ENCODE data around the gene ITGA6.

DNA sequence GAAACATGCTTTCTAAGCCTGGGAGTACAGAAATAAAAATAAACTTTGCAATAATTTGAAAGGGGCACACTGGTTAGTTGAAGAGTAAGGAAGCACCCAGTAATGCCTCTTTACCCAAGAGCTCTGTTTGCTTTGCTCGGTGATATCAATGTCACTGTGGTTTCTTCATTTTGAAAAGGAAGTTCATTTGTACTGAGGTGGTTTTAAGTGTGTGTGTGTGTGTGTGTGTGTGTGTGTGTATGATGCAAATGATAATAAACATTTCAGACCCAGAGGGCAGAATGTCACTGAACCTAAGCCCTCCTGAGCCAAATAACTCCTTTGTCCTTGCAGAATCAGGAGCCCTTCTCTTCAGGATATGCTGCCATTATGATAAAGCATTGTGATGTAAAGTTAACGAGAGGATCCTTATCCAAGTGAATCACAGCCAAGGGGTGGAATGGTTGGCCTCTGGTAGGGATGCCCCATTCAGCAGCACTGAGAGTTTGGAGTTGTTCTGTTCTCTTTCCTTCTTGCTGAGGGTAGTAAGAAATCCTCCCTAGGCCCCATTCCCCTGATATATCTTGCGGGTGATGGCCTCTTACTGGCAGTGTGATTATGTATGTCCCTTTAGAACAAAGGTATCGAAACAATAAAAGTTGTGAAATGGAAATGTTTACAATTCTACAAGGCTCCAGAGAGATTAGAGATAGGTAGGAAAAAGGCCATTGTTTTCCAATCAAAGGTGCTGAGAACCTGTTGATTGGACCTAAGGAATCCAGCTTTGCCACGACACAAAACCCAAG lies 7.6 kb downstream of the ITGA6 start:
- no peak for TF ChIP-seq POLR2A (IDR thresholded peaks at IDR 0.05; ENCODE audit: low read length)
- no peak for TF ChIP-seq POLR2AphosphoS2 (conservative IDR thresholded peaks at IDR 0.05; ENCODE audit: low read length)
- TF ChIP-seq, protein P1, sequence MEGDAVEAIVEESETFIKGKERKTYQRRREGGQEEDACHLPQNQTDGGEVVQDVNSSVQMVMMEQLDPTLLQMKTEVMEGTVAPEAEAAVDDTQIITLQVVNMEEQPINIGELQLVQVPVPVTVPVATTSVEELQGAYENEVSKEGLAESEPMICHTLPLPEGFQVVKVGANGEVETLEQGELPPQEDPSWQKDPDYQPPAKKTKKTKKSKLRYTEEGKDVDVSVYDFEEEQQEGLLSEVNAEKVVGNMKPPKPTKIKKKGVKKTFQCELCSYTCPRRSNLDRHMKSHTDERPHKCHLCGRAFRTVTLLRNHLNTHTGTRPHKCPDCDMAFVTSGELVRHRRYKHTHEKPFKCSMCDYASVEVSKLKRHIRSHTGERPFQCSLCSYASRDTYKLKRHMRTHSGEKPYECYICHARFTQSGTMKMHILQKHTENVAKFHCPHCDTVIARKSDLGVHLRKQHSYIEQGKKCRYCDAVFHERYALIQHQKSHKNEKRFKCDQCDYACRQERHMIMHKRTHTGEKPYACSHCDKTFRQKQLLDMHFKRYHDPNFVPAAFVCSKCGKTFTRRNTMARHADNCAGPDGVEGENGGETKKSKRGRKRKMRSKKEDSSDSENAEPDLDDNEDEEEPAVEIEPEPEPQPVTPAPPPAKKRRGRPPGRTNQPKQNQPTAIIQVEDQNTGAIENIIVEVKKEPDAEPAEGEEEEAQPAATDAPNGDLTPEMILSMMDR (IDR thresholded peaks at IDR 0.05): no peak
- TF ChIP-seq KDM1A (IDR thresholded peaks at IDR 0.05; ENCODE audit: low read depth): no peak
- no peak for TF ChIP-seq RCOR1 (IDR thresholded peaks at IDR 0.05; ENCODE audit: low read depth, low read length)
- no peak for TF ChIP-seq MAZ (IDR thresholded peaks at IDR 0.05; ENCODE audit: borderline replicate concordance, low read depth, low read length)
- no peak for TF ChIP-seq RAD21 (conservative IDR thresholded peaks at IDR 0.05 in 1 of 2, IDR thresholded peaks at IDR 0.05 in 1 of 2)
- TF ChIP-seq, protein P2, sequence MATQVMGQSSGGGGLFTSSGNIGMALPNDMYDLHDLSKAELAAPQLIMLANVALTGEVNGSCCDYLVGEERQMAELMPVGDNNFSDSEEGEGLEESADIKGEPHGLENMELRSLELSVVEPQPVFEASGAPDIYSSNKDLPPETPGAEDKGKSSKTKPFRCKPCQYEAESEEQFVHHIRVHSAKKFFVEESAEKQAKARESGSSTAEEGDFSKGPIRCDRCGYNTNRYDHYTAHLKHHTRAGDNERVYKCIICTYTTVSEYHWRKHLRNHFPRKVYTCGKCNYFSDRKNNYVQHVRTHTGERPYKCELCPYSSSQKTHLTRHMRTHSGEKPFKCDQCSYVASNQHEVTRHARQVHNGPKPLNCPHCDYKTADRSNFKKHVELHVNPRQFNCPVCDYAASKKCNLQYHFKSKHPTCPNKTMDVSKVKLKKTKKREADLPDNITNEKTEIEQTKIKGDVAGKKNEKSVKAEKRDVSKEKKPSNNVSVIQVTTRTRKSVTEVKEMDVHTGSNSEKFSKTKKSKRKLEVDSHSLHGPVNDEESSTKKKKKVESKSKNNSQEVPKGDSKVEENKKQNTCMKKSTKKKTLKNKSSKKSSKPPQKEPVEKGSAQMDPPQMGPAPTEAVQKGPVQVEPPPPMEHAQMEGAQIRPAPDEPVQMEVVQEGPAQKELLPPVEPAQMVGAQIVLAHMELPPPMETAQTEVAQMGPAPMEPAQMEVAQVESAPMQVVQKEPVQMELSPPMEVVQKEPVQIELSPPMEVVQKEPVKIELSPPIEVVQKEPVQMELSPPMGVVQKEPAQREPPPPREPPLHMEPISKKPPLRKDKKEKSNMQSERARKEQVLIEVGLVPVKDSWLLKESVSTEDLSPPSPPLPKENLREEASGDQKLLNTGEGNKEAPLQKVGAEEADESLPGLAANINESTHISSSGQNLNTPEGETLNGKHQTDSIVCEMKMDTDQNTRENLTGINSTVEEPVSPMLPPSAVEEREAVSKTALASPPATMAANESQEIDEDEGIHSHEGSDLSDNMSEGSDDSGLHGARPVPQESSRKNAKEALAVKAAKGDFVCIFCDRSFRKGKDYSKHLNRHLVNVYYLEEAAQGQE (IDR thresholded peaks at IDR 0.05): no peak
- no peak for TF ChIP-seq HDAC2 (IDR thresholded peaks at IDR 0.05)
- TF ChIP-seq, protein P3, sequence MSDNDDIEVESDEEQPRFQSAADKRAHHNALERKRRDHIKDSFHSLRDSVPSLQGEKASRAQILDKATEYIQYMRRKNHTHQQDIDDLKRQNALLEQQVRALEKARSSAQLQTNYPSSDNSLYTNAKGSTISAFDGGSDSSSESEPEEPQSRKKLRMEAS (IDR thresholded peaks at IDR 0.05): no peak
- TF ChIP-seq, protein P4, sequence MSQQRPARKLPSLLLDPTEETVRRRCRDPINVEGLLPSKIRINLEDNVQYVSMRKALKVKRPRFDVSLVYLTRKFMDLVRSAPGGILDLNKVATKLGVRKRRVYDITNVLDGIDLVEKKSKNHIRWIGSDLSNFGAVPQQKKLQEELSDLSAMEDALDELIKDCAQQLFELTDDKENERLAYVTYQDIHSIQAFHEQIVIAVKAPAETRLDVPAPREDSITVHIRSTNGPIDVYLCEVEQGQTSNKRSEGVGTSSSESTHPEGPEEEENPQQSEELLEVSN (IDR thresholded peaks at IDR 0.05; ENCODE audit: borderline replicate concordance, low read depth): no peak

All from A549 (cell line).